Mucosa of gallbladder (tissue), 1 donor: ENCODE measurements around the gene SPAG16. TPM values are rescaled to one million over a fixed set of nuclear protein-coding genes. Genes with fewer than 3 reads are reported as not detected.
"Not testable (repeated sequence)": the region's sequence is repeated elsewhere in the genome, so short reads cannot be mapped to it uniquely, and the experiment has no call there.

Experiments used
- DNase-seq: peaks from one replicate; pipeline ENCODE4 v3.0.0-alpha.2; 2020; ENCODE audit warnings: low spot score
- total RNA-seq: library from RNA; stranded (reverse); gene quantifications from one replicate; pipeline ENCODE4 v1.2.1, GENCODE V29; 2021
- donor health status: DM: no; HTN: no; CAD: no.

The SPAG16 gene
- total RNA-seq, 1 donor from 2014 or later: 62.7 TPM

DNA sequence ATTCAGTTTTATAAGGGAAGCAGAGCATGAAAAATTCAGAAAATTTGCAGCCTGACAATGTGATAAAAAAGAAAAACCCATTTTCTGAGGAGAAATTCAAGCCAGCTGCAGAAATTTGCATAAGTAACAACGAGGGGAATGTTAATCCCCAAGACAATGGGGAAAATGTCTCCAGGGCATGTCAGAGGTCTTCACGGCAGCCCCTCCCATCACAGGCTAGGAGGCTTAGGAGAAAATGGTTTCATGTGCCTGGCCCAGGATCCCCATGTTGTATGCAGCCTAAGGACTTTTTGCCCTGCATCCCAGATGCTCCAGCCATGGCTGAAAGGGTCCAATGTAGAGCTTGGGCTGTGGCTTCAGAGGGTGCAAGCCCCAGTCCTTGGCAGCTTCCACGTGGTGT is 714.7 kb downstream of the SPAG16 start:
- DNase-seq: not testable (repeated sequence)

DNA sequence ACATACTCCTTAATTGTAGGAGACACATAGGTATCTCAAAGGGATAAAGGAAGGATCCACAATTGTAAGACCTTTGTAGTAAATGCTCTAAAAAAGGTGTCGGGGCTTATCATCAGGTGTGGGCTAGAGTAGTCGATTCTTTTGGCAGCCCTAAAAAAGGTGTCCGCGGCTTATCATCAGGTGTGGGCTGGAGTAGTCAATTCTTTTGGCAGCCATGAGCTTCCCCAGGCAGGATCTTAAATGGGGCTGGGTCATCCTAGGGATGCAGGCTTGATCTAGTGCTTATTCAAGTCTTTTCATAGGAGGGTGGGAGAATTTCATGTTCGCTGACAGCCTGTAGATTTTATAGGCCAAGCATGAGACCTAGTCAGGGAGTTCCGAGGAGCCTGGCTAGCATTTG is 720.2 kb downstream of the SPAG16 start:
- no peak for DNase-seq

DNA sequence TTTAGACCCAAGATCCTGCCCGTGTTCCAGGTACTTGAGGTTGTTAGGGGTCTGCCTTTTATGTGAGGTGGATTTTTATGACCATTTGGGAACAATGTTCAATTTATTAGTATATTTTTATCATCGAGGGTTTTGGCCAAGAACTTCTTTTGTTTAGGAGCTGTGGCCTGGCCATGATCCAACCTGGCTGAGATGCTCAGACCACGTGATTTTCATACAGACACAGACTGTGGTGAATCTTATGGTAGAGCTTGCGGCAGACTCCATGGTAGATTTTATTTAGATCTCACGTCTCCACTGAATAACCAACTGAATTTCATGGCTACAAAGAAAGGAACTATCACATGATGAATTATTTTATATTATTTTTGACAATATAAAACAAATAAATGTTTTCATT is 721.1 kb downstream of the SPAG16 start:
- DNase-seq: no peak

DNA sequence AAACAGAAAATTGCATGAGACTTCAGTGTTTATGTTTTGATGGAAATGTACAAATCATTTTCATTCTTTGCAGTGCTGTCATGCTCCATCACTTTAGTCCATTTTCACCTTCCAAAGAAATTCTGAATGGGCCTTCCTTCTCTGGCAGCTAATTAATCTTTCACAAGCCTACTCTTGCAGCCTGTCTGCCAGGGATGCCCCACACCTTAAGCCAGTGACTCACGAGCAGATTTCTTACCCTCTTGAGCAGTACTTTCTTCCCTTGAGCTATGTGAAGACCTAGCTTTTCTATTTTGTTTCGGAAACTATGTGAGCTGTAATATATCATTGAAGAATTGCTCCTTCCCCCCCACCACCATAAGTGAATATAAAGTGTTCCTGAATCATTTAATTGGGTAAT is 722.3 kb downstream of the SPAG16 start:
- DNase-seq: no peak

DNA sequence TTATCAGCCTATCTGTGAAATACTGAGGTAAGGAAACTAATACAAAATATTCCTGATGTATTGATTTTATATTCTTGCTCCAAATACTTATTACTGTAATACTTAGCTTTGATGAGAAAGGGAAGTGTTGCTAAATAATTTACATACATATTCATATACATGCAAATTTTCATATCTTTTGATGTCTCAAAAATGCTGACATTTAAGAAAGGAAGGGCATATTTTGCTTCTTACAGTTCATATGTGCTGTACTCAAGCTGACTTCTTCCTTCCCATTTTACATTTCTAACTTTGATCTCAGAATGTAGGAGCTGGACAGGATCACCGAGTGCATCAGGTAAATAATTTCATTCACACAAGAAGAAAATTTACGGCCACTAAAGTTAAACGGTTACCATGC is 727.4 kb downstream of the SPAG16 start:
- no peak for DNase-seq

DNA sequence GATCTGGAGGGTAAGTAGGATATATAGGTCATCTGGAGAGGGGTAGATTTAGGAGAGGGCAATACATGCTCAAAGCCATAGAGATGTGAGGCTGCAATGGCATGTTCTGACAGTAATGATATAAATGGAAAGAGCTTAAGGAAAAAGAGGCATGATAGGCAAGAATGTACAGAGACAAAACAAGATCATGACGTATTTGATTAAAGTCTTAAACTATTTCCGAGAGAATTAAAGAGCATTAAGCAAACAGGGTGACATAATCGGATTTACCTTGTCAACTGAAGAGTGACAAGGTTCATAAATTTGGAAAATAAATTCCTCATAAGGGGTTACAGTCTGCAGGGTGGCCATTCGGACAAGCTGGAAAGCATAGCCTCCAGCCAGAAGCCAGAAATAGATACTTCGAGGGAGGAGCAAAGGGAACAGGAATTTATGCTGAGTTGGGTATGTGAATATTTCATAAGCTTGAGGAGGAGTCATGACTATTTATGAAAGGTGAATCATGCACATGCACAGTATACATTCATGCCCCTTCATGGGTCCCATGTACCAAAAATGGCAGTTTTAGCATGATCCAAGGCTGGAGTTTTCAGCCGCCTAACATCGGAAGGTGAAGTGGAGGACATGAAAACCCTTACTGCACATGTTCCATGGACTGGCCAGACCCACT is 730.4 kb downstream of the SPAG16 start:
- DNase-seq: no peak

DNA sequence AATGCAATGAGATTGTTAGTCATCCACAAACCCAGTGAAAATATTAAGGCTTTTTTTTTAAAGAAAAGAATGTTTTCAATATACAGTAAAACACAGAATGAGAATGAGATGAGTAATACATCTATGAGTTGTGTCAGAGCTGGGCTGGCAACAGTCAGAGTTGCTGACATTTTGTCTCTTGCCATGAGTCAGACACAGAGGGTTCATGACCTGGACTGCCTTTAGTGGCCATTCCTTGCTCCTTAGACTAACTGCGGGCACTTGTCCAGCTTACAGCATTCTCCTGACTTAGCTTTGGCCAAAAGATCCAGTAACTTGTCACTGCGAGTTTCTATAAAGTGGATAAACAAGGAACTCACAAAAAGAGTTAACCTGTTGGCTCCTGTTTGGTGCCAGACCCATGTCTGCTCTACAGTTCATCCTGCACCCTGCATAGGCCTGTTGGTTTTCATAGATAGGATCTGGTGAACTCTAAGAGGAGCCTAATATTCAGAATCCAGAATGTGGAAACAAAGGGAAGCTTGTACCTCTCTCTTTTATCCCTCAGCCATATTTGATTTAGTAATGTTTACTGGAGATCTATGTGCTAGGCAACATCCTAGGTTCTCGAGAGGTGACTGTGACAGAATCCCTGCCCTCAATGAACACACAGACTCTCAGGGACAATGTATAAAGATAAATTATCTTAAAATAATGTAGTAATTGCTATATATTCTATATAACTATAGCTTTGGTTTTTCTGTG is 735.1 kb downstream of the SPAG16 start:
- DNase-seq: peak; percentile 21

DNA sequence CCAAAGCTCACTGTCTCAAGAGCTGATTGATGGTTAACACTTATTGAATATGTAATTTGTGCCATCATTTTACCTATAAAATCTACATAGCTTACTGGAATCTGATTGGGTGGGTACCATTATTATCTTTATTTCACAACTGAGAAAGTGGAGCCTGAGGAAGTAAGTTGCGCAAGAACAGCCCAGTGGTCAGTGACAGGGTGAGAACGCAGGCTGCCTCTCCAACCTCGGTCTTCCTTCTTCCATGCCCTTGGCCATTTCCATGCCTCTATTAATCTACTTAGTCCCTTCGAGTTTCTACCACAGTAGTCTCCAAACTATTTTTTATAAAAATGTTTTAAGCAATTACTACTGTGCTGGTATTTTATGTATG is 735.7 kb downstream of the SPAG16 start:
- DNase-seq: no peak

DNA sequence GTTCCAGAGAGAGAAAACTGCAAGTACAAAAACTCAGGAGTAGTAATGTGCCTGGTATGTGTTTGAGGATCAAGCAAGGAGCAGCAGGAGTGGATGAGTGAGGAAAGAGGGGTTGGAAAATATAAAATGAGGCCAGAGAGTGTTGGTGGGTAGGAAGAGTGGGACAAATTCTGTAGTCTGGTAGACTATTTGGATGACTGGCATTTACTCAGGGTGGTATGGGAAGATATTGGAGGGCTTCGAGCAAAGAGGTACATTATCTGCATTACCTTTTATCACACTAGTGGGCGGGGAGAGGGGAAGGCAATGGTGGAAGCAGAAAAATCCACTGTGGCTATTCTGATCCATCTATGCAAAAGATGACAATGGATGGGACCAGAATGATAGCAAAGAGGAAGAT is 744.9 kb downstream of the SPAG16 start:
- no peak for DNase-seq

DNA sequence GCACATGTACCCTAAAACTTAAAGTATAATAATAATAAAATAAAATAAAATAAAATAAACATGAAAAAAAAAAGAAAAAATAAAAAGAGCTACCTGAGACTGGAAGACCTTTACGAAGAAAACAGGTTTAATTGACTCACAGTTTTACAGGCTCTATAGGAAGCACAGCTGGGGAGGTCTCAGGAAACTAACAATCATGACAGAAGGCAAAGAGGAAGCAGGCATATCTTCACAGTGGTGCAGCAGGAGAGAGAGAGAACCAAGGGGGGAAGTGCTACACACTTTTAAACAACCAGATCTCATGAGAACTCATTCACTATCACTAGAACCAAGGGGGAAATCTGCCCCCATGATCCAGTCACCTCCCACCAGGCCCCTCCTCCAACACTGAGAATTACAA is 747.3 kb downstream of the SPAG16 start:
- no peak for DNase-seq

DNA sequence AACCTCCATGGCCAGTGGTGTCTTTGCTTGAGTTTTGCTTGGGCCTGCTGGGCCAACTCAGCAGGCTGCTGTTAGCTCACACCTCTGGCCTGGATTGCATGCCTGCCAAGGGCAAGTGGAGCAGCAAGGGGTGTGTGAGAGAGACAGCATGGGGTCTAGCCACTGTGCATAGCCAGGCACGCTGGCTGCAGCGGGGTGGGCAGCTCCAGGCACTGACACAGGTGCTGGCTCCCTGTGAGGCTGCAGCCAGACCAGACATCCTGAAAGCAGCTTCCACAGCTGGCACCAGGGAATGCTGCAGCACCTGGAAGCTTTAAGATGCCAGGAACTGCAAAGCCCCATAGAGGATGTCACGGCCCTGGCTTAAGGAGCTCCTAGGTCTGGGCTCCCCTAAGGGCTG is 750.2 kb downstream of the SPAG16 start:
- DNase-seq: no peak

DNA sequence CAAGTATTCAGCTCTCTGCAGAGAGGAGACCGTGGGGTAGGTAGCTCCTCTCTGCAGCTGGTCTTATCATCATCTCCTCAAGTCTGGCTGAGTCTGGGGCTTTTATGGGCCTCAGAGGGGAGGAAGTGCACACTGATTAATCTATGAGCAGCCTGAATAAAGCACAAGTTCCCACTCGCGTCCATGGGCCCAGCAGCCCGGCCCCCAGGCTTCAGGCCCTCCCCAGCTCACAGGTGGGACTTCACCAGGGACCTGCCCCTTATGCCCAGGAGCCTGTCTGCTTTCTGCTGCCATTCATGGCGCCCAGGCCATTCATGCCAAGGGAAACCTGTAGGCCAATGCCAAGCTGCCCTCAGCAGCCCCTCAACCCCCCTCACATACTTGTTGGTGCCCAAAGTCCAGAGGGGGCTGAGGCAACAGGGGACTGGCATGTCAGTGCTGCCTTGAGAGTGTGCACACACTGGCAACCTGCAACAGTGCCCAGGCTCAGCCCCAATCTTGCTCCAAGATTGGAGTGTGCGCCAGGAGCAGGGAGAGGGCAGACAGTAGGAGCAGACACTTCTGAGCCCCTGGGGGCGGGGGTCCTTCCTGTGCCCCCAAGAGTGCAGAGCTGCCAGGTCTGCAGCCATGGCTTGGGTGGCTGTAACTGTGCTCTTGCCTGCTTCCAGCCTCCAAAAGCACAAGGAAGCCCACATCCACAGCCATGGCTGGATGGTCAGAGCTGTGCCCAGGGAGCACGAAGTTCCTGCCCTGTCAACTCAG is 751.0 kb downstream of the SPAG16 start:
- DNase-seq: no peak

DNA sequence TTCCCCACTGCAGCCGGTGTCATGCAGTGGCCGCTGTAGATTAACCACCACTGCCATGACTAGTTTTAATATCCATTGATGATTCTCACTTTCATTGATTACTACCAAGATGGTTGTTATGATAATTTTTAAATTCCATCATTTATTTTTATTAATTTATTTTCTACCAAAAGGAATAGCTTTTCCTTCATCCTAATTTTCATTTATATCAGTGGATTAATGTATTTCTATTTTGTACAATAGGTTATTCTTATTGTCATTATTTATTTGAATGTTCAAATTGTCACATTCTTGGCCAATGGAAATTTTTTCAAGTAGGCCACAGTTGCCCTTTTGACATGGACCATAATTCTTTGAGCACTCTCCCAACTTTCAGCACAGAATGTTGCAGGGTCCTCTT is 751.7 kb downstream of the SPAG16 start:
- no peak for DNase-seq

DNA sequence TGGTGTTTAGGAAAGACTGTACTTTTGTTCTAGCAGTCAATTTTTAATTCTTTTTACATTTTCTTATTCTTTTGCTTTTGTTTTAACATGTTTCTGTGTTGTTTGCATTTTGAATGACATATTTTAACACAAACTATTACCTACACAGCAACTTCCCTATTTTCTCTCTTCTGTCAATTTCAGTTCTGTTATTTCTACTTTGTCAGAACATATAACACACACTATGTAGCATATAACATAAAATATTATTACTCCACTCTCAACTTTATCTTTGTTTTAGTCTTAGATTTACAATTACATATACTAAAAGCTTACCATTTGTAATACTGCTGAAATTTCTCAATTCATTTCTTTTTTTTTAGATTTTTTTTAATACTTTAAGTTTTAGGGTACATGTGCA is 753.9 kb downstream of the SPAG16 start:
- no peak for DNase-seq

DNA sequence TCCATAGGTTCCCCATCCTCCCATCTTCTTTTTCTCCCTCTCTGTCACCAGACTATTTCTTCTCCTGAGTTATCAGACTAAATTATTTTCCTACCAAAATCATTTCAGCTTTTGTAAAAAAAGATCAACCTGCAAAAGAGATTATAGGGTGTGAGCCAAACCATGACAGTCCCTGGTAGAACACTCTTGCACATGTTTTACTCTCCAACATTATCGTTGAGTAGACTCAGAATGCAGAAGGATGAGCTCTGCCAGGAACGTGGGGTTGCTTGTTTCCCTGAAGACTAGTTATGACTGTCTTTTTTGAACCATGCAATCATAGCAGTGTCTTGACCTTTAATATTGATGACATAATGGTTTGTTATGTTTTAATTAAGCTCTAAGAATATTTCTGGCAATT is 766.5 kb downstream of the SPAG16 start:
- no peak for DNase-seq

DNA sequence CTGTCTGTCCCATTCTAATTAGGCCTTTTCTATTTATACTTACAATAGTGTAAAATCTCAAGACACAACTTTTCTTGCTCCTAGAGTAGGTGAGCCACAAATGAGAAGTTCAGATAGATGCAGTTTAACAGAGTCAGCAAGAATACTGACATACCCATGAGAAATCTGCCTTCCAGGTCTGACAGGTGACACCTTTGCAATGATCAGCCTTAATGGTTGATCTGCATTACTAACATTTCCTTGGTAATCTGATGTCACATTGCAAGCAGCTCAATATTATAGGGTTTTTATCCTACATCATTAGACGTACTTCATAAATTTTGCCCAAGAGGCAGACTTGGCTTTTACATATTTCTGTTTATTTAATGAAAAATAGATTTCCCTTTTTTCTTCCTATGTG is 767.3 kb downstream of the SPAG16 start:
- DNase-seq: no peak

DNA sequence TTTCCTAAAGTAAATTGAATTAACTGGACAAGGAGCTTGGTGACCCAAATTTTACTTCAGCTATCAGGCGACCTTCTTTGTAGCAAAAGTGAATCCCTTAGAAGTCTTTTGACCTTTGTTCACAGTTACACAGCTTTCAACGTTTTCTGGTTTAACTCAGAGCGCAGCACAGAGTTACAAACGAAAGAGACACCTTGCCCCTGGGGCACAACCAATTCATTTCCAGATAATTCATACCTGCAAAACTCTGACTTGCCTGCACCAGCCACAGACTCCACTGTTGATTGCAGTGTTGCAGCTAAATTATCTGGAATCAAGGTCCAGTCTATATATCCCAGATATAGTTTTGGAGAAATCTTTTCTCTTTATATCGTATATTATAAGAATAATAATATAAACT is 768.0 kb downstream of the SPAG16 start:
- DNase-seq: no peak

DNA sequence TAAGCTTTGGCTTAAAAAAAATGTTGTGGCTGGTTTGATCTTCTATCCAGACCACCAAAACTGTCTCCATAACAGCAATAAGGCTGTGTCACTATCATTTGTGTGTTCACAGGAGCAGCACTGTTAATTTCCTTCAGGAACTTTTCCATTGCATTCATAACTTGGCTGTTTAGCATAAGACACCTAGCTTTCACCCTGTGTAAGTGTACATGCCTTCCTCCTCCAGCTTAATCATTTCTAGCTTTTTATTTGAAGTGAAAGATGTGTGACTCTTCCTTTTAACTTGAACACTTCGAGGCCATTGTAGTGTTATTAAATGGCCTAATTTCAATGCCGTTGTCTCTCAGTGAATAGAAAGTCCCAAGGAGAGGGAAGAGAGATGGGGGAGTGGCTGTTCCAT is 773.7 kb downstream of the SPAG16 start:
- DNase-seq: no peak

DNA sequence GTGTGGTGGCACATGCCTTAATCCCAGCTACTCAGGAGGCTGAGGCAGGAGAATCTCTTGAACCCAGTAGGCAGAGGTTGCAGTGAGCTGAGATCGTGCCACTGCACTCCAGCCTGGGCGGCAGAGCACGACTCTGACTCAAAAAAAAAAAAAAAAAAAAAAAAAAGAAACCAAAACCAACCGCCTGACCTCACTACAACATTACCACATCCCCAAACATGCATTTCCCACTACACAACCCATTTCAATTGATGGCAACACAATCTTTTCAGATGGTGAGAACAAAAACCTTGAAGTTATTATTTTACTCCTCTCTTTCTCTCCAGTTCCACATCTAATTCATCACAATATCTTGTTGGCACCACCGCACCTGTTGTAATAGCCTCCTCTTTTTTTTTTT is 778.0 kb downstream of the SPAG16 start:
- not testable (repeated sequence) for DNase-seq

DNA sequence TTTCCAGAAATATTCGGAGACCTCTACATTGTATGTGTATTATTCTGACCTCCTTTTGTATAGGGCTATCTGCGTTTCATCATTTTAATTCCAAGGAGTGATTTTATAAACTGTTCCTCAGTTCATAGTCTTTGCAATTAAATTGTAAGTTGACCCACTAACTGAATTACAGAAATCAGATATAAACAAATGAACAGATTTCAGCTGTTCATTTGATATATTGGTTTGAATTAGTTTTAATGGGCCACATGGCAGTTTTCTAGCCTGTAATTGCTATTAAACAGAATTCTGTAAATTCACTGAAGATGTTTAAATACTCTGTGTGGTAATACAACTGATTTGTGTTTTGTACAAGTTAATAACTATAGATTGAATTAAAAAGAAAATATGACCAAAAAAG is 780.2 kb downstream of the SPAG16 start:
- DNase-seq: no peak

DNA sequence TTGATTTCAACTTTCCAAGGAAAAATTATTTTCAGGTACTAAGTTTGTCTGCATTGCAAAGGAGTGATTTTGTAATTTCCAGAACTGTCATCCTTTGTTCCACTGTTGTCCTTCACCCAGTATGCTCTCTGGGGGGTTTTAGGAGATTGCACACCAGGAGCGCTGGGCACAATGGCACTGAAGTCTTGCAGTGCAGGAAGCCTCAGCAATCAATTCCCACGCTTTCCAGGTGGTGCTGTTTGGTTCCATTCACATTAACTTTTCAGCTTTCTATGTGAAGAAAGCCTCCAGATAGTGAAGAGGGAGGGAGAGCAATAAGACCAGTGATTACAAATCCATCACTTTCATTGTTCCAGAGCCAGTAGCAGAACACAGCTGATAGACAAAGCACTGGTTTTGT is 782.6 kb downstream of the SPAG16 start:
- no peak for DNase-seq

DNA sequence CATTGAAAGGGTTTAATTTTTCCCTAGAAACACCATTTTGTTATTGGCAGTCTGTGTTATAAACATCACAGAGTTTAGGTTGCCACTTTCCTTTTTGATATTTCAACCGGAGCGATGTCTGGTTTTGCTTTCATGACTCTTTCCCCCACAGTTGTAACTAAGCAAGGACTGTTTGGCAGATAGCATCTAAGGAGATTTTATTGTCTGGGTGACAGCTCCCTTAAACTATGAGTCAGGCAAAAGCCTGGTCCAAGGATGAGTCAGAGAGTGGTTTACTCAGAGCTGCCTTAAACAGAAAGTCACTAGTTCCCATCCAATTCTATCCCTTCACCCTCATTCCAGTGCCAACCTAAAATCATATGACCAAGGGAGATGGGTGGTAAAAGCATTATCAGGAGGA is 785.0 kb downstream of the SPAG16 start:
- no peak for DNase-seq

DNA sequence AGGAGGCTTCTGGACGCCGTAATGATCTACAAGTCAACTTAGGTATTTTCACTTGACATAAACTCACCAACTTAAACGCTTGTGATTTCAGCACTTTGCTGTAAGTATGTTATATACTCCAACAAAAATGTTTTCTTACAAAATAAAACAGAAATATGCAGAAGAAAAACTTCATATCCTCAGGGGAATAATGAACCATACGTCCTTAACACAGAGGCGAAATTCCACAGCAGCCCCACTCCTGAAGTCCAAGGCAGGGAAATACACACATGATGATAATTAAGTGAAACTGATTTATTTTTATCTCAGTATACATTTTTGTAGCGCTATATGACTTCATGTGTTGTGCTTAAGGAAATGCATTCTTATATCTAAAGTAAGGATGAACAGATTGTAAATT is 791.2 kb downstream of the SPAG16 start:
- DNase-seq: no peak
